ENCODE data around the gene TLDC2.
"Not testable (repeated sequence)": the region's sequence is repeated elsewhere in the genome, so short reads cannot be mapped to it uniquely, and the experiment has no call there.

Gene TLDC2

DNA sequence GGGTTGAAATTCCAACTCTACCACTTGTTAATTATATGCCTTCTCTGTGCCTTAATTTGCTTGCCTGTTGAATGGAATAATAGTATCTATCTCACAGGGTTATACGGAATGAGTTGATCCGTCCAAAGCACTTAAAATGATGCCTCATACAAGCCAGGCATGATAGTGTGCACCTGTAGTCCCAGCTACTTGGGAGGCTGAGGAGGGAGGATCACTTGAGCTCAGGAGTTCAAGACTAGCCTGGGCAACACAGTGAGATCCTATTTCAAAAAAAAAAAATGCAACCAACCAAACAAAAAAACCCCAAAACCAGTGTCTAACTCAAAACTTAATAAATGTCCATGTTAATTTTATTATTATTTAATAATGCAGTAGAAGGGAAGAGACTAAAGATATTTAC lies 40.3 kb downstream of the TLDC2 start:
- no peak for DNase-seq

GRCh38 chr20:36917240-36917639 lies 41.3 kb downstream of the TLDC2 start:
- no peak for DNase-seq

DNA sequence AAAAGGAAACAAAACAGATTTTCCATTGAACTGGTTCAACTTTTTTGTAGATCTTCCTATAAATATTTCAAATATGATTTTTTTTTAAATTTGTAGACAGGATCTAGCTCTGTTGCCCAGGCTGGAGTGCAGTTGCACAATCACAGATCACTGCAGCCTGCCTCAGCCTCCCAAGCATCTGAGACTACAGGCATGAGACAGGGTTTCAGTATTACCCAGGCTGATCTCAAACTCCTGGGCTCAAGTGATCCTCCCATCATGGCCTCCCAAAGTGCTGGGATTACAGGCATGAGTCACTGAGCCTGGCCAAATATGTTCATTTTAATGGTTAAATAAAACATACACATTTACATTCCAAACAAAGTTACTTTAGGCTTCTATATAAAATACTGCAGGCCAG lies 42.0 kb downstream of the TLDC2 start:
- DNase-seq, result no peak

GRCh38 chr20:36919715-36920333 lies 43.9 kb downstream of the TLDC2 start:
- DNase-seq, result no peak

GRCh38 chr20:36920334-36920730 lies 44.4 kb downstream of the TLDC2 start:
- DNase-seq, result no peak

DNA sequence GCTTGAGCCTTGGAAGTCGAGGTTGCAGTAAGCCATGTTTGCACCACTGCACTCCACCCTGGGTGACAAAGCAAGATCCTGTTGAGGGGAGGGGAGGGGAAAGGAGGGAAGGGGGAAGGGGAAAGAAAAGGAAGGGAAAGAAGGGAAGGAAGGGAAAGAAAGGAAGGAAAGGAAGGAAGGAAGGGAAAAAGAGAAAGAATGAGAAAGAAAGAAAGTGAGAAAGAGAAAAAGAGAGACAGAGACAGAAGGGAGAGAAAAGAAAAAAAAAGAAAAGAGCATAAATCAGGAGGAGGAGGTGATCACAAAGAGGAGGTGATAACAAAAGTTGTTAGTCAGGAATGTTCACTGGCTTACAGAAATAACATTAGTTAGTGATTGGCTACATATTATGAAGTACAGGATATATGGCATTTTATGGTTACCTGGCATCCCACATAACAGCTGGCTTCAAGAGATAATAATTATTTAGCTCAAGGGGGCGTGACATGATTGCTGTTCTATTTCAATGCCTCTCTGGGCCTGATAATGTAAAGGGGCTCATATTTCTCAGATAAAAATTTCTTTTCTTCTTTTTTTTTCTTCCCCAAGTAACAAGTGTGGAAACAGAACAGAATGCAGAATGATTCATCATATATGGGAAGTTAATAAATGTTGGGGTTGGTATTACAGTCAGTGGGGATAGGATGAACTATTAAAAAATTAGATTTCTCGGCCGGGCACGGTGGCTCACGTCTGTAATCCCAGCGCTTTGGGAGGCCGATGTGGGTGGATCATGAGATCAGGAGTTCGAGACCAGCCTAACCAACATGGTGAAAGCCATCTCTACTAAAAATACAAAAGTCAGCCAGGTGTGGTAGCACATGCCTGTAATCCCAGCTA lies 48.5 kb downstream of the TLDC2 start:
- no peak for DNase-seq

DNA sequence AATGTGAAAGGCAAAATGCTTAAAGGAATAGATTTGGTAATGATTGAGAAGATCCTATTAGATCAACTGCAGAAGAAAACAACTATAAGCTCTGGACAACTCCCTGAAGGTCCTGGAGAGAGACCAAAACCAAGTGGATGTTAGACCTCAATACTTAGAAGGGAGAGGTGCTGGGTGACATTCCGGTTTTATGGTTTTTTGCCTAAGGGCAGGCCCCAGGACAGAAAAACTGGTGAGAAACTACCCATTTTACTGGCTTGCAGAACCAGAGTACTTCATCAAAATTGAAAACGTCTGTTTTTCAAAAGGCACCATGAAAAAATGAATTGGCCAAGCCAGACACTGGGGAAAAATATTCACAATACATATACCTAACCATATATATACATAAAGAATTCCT lies 49.3 kb downstream of the TLDC2 start:
- no peak for DNase-seq

- no peak for DNase-seq
Measured at GRCh38 chr20:36926653-36927200, 50.8 kb downstream of the TLDC2 start.

DNA sequence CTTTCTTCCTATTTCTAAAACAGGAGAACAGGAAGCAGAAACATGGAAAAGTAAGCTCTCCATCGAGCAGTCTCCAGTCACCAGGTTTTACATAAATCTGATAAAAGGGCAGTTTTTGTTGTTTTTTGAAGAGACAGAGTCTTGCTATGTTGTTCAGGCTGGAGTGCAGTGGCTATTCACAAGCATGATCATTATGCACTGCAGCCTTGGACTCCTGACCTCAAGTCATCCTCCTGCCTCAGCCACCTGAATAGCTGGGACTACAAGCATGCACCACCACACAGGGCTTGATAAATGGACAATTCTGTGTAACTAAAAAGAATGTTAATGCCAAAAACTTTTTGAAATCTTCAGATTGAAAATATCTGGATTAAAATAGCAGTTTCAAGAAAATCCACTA lies 51.8 kb downstream of the TLDC2 start:
- no peak for DNase-seq

- DNase-seq, result no peak
Measured at GRCh38 chr20:36929290-36929689, 53.4 kb downstream of the TLDC2 start.

- no peak for DNase-seq
Measured at GRCh38 chr20:36929691-36930090, 53.8 kb downstream of the TLDC2 start.

DNA sequence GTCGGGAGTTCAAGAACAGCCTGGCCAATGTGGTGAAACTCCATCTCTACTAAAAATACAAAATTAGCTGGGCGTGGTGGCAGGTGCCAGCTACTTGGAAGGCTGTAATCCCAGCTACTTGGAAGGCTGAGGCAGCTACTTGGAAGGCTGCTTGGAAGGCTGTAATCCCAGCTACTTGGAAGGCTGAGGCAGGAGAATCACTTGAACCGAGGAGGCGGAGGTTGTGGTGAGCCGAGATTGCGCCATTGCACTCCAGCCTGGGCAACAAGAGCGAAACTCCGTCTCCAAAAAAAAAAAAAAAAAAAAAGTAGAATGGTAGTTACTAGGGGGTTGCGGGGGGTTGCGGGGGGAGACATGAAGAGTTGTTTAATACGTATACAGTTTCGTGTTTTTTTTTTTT lies 56.1 kb downstream of the TLDC2 start:
- not testable (repeated sequence) for DNase-seq

DNA sequence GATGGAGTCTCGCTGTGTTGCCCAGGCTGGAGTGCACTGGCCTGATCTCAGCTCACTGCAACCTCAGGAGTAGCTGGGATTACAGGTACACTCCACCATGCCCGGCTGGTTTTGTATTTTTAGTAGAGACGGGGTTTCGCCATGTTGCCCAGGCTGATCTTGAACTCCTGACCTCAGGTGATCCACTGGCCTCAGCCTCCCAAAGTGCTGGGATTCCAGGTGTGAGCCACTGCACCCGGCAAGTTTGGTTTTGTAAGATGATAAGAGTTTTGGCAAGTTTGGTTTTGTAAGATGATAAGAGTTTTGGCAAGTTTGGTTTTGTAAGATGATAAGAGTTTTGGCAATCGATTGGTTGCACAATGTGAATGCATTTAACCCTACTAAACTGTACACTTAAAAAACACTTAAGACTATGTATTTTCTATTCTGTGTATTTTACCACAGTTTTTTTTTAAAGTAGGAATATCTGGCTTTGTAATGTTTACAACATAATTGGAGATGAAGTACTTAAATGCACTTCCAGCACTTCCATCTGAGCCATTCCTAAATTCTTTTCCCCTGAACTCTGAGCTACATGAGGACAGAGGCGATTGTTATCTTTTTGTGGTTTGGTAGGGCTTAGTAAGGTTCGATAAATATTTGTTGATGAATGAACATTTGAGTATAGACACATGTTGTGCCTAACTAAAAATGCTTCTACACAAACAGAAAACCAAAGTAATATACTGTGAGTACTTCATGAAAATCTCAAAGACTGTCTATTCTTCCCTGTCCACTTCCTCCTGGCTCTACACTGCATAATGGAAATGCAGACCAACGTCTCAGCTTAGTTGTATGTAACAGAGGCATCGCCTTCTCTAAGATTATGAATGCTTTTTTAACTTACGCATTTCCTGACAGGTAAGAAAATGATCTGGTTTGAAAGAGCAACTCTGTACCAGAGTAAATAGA lies 56.8 kb downstream of the TLDC2 start:
- DNase-seq, result no peak

DNA sequence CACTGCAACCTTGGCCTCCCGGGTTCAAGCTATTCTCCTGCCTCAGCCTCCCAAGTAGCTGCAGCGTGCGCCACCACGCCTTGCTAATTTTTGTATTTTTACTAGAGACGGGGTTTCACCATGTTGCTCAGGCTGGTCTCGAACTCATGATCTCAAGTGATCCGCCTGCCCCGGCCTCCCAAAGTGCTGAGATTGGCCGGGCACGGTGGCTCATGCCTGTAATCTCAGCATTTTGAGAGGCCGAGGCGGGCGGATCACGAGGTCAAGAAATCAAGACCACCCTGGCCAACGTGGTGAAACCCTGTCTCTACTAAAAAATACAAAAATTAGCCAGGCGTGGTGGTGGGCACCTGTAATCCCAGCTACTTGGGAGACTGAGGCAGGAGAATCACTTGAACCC lies 57.6 kb downstream of the TLDC2 start:
- DNase-seq, result not testable (repeated sequence)

DNA sequence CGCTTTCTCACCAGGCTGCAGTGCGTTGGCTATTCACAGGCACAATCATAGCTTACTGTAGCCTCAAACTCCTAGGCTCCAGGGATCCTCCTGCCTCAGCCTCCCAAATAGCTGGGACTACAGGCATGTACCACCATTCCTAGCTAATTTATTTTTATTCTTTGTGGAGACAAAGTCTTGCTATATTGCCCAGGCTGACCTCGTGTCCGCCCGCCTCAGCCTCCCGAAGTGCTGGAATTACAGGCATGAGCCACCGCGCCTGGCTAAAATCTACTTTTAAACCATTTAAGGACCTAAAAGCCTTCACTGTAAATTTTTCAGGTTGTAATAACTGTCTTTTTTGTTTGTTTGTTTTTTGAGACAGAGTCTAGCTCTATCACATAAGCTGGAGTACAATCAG lies 60.4 kb downstream of the TLDC2 start:
- no peak for DNase-seq

GRCh38 chr20:36936761-36937401 lies 60.9 kb downstream of the TLDC2 start:
- not testable (repeated sequence) for DNase-seq

GRCh38 chr20:36937402-36937770 lies 61.4 kb downstream of the TLDC2 start:
- DNase-seq, result no peak

GRCh38 chr20:36941401-36941835 lies 65.5 kb downstream of the TLDC2 start:
- no peak for DNase-seq
